Muscle of leg (tissue), 11 donors: ENCODE measurements around the gene PI4K2B. TPM values are rescaled to one million over a fixed set of nuclear protein-coding genes. Genes with fewer than 3 reads are reported as not detected.
"Not testable (repeated sequence)": the region's sequence is repeated elsewhere in the genome, so short reads cannot be mapped to it uniquely, and the experiment has no call there.

Source experiments
- DNase-seq: peaks from one replicate; pipeline ENCODE4 v3.0.0; 2013
- H3K27ac ChIP-seq: one replicate; pipeline ENCODE4 v1.5.1; 2013; ENCODE audit warnings: mild to moderate bottlenecking, low read length, control low read depth
- H3K27me3 ChIP-seq: one replicate; pipeline ENCODE4 v1.6.1; 2013; ENCODE audit warnings: low read length; ENCODE audit not compliant: control insufficient read depth, insufficient read depth
- H3K36me3 ChIP-seq: one replicate; pipeline ENCODE4 v1.6.1; 2013; ENCODE audit warnings: low read length; ENCODE audit not compliant: control insufficient read depth, insufficient read depth
- H3K4me1 ChIP-seq: one replicate; pipeline ENCODE4 v1.6.1; 2013; ENCODE audit warnings: low read length; ENCODE audit not compliant: control insufficient read depth, insufficient read depth
- H3K4me3 ChIP-seq: one replicate; pipeline ENCODE4 v1.5.1; 2013; ENCODE audit warnings: low read length, control low read depth
- H3K9me3 ChIP-seq: replicated peaks from 2 replicates; pipeline ENCODE4 v1.6.1; 2013; ENCODE audit warnings: low read depth, low read length; ENCODE audit not compliant: control insufficient read depth
- WGBS: methylation state at CpG from one replicate; pipeline ENCODE4 v1.1.5; 2013; ENCODE audit warnings: missing lambda C conversion rate; ENCODE audit not compliant: insufficient coverage; 5-methylcytosine and 5-hydroxymethylcytosine counted together
- polyA plus RNA-seq, 8 donors: library from polyadenylated mRNA; unstranded; fragments of 120-200 nt; gene quantifications; one replicate each; pipeline versions ENCODE4 v1.2.1 to v1.2.3, GENCODE V29; 2013; ENCODE audit warnings: inconsistent platforms in 1 of 8, low replicate concordance in 1 of 8; ENCODE audit not compliant: insufficient read length in 8 of 8, insufficient read depth in 1 of 8
- total RNA-seq: library from RNA; stranded (reverse); fragments of 120-200 nt; gene quantifications from one replicate; pipeline ENCODE4 v1.2.4, GENCODE V29; 2013

The PI4K2B gene
- total and polyA plus RNA-seq, 9 donors: 6.7 to 11.0 (median 8.0) TPM

GRCh38 chr4:25313201-25313895 is 79.5 kb downstream of the PI4K2B start:
- H3K4me3 ChIP-seq: peak overlapping the region; percentile 82
- no peak for DNase-seq
- no peaks in the 10 kb centered on the region for H3K9me3 ChIP-seq
- no peaks in the 10 kb centered on the region for H3K27me3 ChIP-seq
- 16% methylated on average over 17 of the region's 23 CpGs for WGBS
- peaks cover 6% of the 10 kb centered on the region for H3K4me1 ChIP-seq
- peak overlapping the region; percentile 82 for H3K27ac ChIP-seq
- H3K36me3 ChIP-seq: peaks cover 2% of the 10 kb centered on the region

GRCh38 chr4:25320336-25320735 is 86.5 kb downstream of the PI4K2B start:
- no peaks in the 10 kb centered on the region for H3K4me1 ChIP-seq
- H3K27me3 ChIP-seq: no peaks in the 10 kb centered on the region
- no peak for DNase-seq
- H3K27ac ChIP-seq: no peak overlapping the region
- peaks cover 8% of the 10 kb centered on the region for H3K36me3 ChIP-seq
- H3K4me3 ChIP-seq: no peak overlapping the region
- no CpG with 5 or more reads among the region's 2 CpGs for WGBS
- H3K9me3 ChIP-seq: no peaks in the 10 kb centered on the region

- DNase-seq: no peak
- Histone ChIP-seq H3K27ac (no peak overlapping the region), H3K36me3 (peaks cover 8% of the 10 kb centered on the region), H3K27me3 (no peaks in the 10 kb centered on the region), H3K9me3 (no peaks in the 10 kb centered on the region), H3K4me1 (no peaks in the 10 kb centered on the region), H3K4me3 (no peak overlapping the region)
- no CpG with 5 or more reads among the region's 1 CpG for WGBS
Observed at GRCh38 chr4:25320773-25321172, 86.9 kb downstream of the PI4K2B start.

- WGBS: 100% methylated on average over 1 of the region's 3 CpGs
- Histone ChIP-seq H3K9me3 (no peaks in the 10 kb centered on the region), H3K27ac (no peak overlapping the region), H3K27me3 (no peaks in the 10 kb centered on the region), H3K4me1 (no peaks in the 10 kb centered on the region), H3K4me3 (no peak overlapping the region), H3K36me3 (peaks cover 8% of the 10 kb centered on the region)
- DNase-seq: no peak
Observed at GRCh38 chr4:25321703-25322102, 87.9 kb downstream of the PI4K2B start.

GRCh38 chr4:25328463-25328862 is 94.6 kb downstream of the PI4K2B start:
- not testable (repeated sequence) for H3K36me3 ChIP-seq, H3K9me3 ChIP-seq, H3K4me1 ChIP-seq, DNase-seq, H3K4me3 ChIP-seq, H3K27ac ChIP-seq, H3K27me3 ChIP-seq
- WGBS: 94% methylated on average over 2 of the region's 3 CpGs

Other genes with a start within 250 kb of the PI4K2B start
- 2.6 TPM for gene LGI2, start 203.1 kb upstream of the PI4K2B start, total RNA-seq
- gene LGI2, start 203.1 kb upstream of the PI4K2B start, polyA plus RNA-seq: 1 to 10 TPM; 3.1 to 7.3 (median 5.2) TPM
- gene SEPSECS, start 73.6 kb upstream of the PI4K2B start, total RNA-seq: 10.8 TPM
- gene SEPSECS, start 73.6 kb upstream of the PI4K2B start, polyA plus RNA-seq: 1 to 10 TPM; 6.1 to 9.2 (median 7.3) TPM
- gene ZCCHC4, start 78.7 kb downstream of the PI4K2B start, total RNA-seq: 18.6 TPM
- 10 to 100 TPM in 3 of 8 donors, 1 to 10 TPM in 5; 7.9 to 14.8 (median 9.9) TPM for gene ZCCHC4, start 78.7 kb downstream of the PI4K2B start, polyA plus RNA-seq
- gene ANAPC4, start 143.2 kb downstream of the PI4K2B start, total RNA-seq: 22.7 TPM
- 10 to 100 TPM; 17.2 to 32.6 (median 22.9) TPM for gene ANAPC4, start 143.2 kb downstream of the PI4K2B start, polyA plus RNA-seq